GM12878 (cell line): ENCODE results near the gene IRF4.
A peak's percentile ranks its signal among the peaks of the same experiment; 100 is the strongest.

Source experiments
- CTCF ChIP-seq, 3 experiments: IDR thresholded peaks in 2 of 3; conservative IDR thresholded peaks in 1 of 3; 2 replicates each; pipeline ENCODE4 v1.5.1; 2011; ENCODE audit warnings: low read depth in 3 of 3, low read length in 3 of 3, mild to moderate bottlenecking in 3 of 3, control low read depth in 2 of 3, moderate library complexity in 2 of 3, inconsistent platforms in 1 of 3, mixed read lengths in 1 of 3; ENCODE audit not compliant: control insufficient read depth in 2 of 3, insufficient read depth in 1 of 3; ENCODE audit errors: extremely low read depth in 1 of 3
- MXI1 ChIP-seq: fragments of 150-350 bp; IDR thresholded peaks from 2 replicates; pipeline ENCODE4 v1.6.1; 2011; ENCODE audit warnings: low read depth, mild to moderate bottlenecking, inconsistent platforms, low read length, improper control_type of control experiment
- POLR2A ChIP-seq: IDR thresholded peaks from 2 replicates; pipeline ENCODE4 v1.6.1; 2011; ENCODE audit warnings: low read depth, mild to moderate bottlenecking, low read length

DNA sequence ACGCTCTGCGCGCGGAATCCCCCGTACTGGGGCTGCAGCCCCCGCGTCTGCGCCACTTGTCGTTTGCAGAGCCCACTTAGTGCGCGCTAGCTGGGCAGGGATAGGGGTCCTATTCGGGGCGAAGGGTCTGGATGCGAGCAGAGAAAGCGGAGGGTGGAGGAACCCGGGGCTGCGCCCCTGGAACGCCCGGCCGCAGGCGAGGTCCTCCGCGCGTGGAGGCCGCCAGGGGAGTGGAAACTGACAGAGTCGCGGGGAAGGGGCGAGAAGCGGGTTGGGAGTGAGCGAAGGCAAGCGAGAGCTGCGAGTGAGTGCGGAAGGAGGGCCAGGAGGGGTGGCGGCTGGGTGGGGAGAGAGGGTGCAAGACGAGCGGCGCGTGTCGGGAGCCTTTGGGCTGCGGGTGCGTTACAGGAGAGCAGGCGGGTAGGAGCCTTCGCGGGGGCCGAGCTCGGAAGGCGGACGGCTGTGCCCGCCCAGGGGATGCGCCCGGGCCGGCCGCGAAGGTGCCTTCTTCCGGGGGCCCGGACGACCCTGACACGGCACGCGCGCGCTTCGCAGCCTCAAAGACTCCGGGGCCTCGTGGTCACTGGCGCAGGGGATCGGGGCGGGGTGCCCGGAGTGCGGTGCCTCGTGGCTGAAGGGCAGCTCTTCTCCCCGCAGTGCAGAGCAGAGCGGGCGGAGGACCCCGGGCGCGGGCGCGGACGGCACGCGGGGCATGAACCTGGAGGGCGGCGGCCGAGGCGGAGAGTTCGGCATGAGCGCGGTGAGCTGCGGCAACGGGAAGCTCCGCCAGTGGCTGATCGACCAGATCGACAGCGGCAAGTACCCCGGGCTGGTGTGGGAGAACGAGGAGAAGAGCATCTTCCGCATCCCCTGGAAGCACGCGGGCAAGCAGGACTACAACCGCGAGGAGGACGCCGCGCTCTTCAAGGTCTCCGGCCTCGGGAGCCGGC is 1.2 kb downstream of the IRF4 start:
- TF ChIP-seq CTCF (IDR thresholded peaks at IDR 0.05 in 2 of 3, conservative IDR thresholded peaks at IDR 0.05 in 1 of 3; ENCODE audit: control insufficient read depth in 2 of 3, extremely low read depth in 1 of 3, insufficient read depth in 1 of 3, low read depth in 3 of 3, low read length in 3 of 3) (0 out of 6 replicates have a peak, but pooled peaks of 1 of the 3 experiments have one; percentile 1), MXI1 (no peak), POLR2A (peak; percentile 65)
